Fibroblast of pulmonary artery (primary cell): Measurements from ENCODE around the gene PRDX1.
A peak's percentile ranks its signal among the peaks of the same experiment; 100 is the strongest.
"Not testable (repeated sequence)": the region's sequence is repeated elsewhere in the genome, so short reads cannot be mapped to it uniquely, and the experiment has no call there.

Experiments used
- DNase-seq: peaks from one replicate; pipeline ENCODE4 v3.0.0-alpha.2; 2010; ENCODE audit warnings: low read depth
- H3K4me3 ChIP-seq: replicated peaks from 2 replicates; pipeline ENCODE4 v1.5.1; 2011; ENCODE audit warnings: low read depth, mild to moderate bottlenecking, control low read depth, low read length, moderate library complexity
- CTCF ChIP-seq: IDR thresholded peaks from 2 replicates; pipeline ENCODE4 v1.5.1; 2011; ENCODE audit warnings: mild to moderate bottlenecking, control low read depth, low read length, inconsistent platforms; ENCODE audit errors: missing control alignments

PRDX1 gene

GRCh38 chr1:45490626-45491486 is 30.8 kb downstream of the PRDX1 start, which contains the start of gene TESK2:
TESK2 (minus strand) TSS chr1:45491163; CDS start chr1:45457785, 33,378 bp downstream.
- DNase-seq, result peak; percentile 100
- H3K4me3 ChIP-seq, result peak within 1 kb of the TSS; percentile 86
- no peak for TF ChIP-seq CTCF

- peak; percentile 27 for DNase-seq
- TF ChIP-seq CTCF, result no peak
- H3K4me3 ChIP-seq, result peak overlapping the region; percentile 86
These were observed 31.5 kb downstream of the PRDX1 start for GRCh38 chr1:45490121-45490625.

- H3K4me3 ChIP-seq, DNase-seq: not testable (repeated sequence)
These were observed 32.3 kb downstream of the PRDX1 start for GRCh38 chr1:45489379-45489778.

GRCh38 chr1:45488666-45489377 is 32.9 kb downstream of the PRDX1 start:
- no peak overlapping the region for H3K4me3 ChIP-seq
- TF ChIP-seq CTCF, result no peak
- DNase-seq, result no peak

DNA sequence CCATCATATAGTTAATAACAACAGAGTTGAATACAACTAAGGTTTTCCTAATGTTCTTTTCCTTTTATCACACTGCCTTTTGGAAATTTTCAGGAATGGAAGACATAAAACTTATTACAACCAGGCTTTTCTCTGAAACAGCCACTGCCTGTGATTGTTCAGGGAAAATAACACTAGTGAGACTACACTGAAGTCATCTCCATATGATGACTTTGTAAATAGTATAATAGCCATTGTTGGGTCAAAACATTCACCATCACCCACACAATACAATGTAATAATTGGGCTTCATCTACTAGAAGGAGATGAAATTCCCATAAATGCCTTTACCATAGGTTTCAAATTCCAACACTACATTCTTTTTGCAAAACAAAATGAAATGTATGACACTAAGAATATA is 35.7 kb downstream of the PRDX1 start:
- no peak for TF ChIP-seq CTCF
- no peak for DNase-seq
- no peak overlapping the region for H3K4me3 ChIP-seq

- no peak overlapping the region for H3K4me3 ChIP-seq
- no peak for DNase-seq
- TF ChIP-seq CTCF, result no peak
These were observed 42.5 kb downstream of the PRDX1 start for GRCh38 chr1:45479039-45479748.

GRCh38 chr1:45478121-45478814 is 43.4 kb downstream of the PRDX1 start:
- no peak overlapping the region for H3K4me3 ChIP-seq
- no peak for TF ChIP-seq CTCF
- no peak for DNase-seq
